Subcutaneous adipose tissue (tissue), 4 donors: ENCODE data around the gene IQSEC1. TPM values are rescaled to one million over a fixed set of nuclear protein-coding genes. Genes with fewer than 3 reads are reported as not detected.

Source experiments
- total RNA-seq, 4 donors: library from RNA; depleted of rRNA; stranded (reverse); fragments of >200 nt; gene quantifications; one replicate each; pipeline ENCODE4 v1.1.0, GENCODE V29; 2016
- TF ChIP-seq, protein P1 (sequence below): fragments of 450-650 bp; IDR thresholded peaks from one replicate; pipeline ENCODE4 v1.5.1; 2016; ENCODE audit warnings: low read depth, mild to moderate bottlenecking, control low read depth, antibody characterized with exemption, moderate library complexity

IQSEC1 gene
- total RNA-seq, 4 donors from 2014 or later: 44.3 to 99.1 (median 51.8) TPM

DNA sequence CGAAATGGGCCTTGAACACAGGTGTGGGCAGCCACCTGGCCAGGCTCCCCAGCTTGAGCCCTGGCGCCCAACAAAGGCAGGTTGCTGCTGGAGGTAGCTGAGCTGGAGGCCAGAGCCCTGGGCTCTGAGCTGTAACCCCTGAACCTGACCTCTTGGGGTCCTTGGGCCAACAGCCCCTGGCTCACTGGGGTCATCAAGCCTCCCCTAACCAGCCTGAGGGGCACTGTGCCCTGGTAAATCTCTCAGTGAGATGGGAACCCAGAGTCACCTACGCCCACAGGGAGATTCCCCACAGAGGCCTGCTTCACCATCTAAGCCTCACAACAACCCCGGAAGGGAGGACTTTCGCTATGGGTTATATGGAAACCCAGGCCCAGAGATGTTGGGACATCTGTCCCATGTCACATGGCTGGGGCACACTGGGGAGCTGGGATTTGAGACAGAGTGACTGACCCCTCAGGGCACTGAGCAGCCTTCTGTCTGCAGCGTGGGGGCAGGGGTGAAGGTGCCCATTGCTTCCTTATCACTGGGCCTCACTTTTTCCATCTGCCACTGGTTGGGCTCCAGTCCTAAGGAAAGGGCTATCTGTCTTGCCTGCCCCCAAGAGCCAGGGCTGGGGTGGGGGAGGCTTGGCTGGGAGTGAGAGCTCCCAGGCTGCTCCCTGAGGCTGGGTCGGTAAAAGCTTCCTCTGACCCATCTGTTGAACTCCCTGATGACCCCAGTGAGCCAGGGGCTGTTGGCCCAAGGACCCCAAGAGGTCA lies 59.1 kb downstream of the IQSEC1 start:
- TF ChIP-seq, protein P1, sequence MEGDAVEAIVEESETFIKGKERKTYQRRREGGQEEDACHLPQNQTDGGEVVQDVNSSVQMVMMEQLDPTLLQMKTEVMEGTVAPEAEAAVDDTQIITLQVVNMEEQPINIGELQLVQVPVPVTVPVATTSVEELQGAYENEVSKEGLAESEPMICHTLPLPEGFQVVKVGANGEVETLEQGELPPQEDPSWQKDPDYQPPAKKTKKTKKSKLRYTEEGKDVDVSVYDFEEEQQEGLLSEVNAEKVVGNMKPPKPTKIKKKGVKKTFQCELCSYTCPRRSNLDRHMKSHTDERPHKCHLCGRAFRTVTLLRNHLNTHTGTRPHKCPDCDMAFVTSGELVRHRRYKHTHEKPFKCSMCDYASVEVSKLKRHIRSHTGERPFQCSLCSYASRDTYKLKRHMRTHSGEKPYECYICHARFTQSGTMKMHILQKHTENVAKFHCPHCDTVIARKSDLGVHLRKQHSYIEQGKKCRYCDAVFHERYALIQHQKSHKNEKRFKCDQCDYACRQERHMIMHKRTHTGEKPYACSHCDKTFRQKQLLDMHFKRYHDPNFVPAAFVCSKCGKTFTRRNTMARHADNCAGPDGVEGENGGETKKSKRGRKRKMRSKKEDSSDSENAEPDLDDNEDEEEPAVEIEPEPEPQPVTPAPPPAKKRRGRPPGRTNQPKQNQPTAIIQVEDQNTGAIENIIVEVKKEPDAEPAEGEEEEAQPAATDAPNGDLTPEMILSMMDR: no peak

DNA sequence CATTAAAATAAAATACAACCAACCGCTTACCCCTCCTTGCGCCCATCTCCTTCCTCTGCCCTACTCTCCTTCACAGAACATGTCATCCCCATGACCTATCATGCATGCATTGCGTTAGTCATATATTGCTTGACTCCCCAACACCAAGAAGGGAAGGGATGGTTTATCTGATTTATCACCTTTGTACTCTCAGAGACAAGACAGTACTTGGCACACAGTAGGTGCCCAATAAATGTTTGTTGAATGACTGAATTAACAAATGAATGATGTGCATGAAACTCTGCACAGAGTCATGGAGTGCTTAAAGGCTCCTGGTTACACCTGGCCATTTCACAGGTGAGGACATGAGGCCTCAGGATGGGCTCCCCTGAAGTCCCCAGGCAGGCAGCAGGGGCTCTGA lies 59.7 kb downstream of the IQSEC1 start:
- TF ChIP-seq, protein P1: no peak

DNA sequence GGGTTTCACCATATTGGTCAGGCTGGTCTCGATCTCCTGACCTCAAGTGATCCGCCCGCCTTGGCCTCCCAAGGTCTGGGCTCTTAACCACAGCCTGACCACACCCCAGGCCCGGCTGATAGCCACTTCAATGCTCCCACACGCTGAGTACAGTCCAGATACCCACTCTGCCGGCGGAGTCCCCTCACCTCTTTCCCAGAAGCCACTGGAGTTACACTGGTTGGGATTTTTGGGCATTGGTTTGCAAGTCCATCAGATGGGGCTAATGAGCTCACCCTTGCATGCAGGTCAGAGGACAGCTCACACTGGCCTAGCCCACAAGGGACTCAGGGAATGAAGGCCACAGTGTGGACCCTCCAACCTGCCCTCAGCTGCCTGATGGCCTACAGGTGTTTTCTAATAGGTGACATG lies 60.1 kb downstream of the IQSEC1 start:
- TF ChIP-seq, protein P1: no peak

DNA sequence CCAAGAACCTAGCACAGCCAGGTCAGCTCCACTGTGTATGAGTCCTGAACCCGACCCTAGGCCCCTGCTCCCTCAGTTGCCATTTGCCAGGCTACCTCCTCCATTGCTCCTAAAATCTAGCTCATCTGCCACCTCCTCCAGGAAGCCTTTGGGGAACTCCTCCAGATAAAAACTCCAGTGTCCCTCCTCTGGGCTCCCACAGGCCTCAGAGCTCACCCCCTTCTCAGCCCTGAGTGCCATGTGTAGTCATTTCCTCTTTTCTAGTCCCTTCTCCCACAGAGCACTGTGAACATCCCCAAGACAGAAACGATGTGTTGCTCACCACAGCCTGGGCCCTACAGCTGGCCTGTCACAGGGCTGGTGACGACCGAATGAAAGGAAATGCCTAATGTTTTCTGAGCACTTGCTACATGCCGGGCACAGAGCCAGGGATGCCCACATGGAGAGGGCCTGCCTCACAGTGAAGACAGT lies 61.0 kb downstream of the IQSEC1 start:
- TF ChIP-seq, protein P1: no peak

DNA sequence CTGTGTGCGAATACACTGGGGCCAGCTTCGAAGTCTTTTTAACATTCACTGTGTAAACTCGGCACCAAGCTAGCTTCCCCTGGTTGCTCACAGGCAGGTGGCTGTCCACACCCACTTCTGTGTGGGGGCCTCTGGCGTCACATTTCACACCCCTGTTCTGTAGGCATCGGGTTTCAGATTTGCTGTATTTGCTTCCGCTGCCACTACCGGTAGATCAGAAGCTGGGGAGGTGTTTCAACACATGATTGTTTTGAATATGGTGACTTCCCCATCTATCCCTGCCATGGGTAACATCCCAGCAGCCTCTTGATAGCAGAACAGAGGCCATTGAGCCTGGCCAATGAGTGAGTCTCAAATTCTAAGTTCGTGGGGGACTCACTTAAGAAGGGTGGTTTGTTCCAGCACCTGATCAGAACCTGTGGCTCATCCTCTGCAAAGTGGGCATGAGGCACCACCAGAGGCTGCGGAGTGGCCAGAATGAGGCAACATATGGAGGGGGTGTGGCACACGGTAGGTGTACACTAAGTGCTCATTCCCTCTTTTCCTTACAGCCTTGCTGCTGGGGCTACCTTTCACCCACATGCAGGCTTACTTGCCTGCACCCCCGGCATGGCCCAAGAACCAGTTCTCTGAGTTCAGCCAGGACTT lies 61.5 kb downstream of the IQSEC1 start:
- TF ChIP-seq, protein P1: no peak

DNA sequence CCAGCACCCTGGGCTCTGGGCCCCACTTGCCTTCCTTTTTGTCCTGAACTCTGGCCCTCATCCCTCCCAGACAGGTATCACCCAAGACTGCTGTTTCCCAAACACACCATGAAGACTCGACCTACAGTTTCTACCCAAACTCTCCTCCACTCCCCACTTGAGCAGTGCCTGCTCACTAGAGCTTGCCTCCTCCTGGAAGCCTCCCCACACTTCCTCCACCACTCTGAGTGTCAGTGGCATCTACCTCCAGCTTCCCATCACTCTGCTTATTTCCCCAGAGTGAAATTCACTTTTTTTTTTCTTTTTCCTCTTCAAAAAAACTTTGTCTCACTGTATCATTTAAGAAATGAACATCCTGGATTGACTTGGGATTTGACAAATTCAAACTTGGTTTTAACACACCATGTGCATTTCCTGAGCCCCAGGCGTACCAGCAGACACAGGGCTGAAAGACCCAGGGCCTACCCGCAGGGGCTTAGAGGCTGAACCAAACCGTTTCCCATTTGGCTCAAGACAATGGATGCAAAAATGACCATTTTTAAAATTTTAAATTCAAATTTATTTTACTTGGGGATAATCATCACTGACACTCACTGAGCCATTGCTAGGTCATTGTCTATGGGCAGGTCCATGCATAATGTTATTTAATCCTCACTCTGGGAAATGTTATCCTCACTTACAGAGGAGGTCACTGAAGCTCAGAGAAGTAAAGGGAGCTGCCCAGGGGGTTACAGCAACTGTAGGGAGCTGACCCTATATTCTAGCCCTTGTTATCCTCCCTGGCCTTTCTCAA lies 62.3 kb downstream of the IQSEC1 start:
- TF ChIP-seq, protein P1: no peak

DNA sequence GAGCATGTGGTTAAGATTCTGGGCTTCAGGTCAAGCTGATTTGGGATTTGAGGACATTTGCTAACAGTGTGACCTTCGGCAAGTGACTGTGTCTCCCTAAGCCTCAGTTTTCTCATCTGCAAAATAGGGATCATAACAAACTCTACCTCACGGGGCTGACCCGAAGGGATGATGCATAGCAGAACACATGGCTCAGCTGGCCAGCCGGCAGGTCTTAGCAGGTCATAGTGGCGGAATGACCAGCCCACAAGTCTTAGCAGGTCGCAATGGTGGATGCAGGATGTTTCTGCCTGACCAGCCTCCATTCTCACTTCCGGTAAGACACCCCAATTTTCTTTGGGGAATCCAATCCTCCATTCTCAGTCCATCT lies 63.3 kb downstream of the IQSEC1 start:
- TF ChIP-seq, protein P1: no peak
